ENCODE results near the gene MYOF. TPM values are rescaled to one million over a fixed set of nuclear protein-coding genes. Genes with fewer than 3 reads are reported as not detected.

MYOF gene
- total RNA-seq, 1 experiment from 2014 or later, result 376 TPM

GRCh38 chr10:93299606-93300287 is 182.4 kb downstream of the MYOF start:
- no peaks in the 10 kb centered on the region for H3K4me1 ChIP-seq (ENCODE audit: control insufficient read depth, insufficient read depth, low read length)
- no peak for TF ChIP-seq SIN3A (IDR thresholded peaks at IDR 0.05; ENCODE audit: borderline replicate concordance, insufficient read depth, low read depth, low read length)
- no peak for TF ChIP-seq POLR2AphosphoS5 (IDR thresholded peaks at IDR 0.05; ENCODE audit: low read depth, low read length)
- TF ChIP-seq, protein P1, sequence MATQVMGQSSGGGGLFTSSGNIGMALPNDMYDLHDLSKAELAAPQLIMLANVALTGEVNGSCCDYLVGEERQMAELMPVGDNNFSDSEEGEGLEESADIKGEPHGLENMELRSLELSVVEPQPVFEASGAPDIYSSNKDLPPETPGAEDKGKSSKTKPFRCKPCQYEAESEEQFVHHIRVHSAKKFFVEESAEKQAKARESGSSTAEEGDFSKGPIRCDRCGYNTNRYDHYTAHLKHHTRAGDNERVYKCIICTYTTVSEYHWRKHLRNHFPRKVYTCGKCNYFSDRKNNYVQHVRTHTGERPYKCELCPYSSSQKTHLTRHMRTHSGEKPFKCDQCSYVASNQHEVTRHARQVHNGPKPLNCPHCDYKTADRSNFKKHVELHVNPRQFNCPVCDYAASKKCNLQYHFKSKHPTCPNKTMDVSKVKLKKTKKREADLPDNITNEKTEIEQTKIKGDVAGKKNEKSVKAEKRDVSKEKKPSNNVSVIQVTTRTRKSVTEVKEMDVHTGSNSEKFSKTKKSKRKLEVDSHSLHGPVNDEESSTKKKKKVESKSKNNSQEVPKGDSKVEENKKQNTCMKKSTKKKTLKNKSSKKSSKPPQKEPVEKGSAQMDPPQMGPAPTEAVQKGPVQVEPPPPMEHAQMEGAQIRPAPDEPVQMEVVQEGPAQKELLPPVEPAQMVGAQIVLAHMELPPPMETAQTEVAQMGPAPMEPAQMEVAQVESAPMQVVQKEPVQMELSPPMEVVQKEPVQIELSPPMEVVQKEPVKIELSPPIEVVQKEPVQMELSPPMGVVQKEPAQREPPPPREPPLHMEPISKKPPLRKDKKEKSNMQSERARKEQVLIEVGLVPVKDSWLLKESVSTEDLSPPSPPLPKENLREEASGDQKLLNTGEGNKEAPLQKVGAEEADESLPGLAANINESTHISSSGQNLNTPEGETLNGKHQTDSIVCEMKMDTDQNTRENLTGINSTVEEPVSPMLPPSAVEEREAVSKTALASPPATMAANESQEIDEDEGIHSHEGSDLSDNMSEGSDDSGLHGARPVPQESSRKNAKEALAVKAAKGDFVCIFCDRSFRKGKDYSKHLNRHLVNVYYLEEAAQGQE (IDR thresholded peaks at IDR 0.05; ENCODE audit: insufficient read depth in 1 of 2, low read depth in 2 of 2, low read length in 1 of 2), result no peak
- no peak for TF ChIP-seq TCF7L2 (IDR thresholded peaks at IDR 0.05; ENCODE audit: low read depth, low read length)
- H3K27me3 ChIP-seq (ENCODE audit: control insufficient read depth, insufficient read depth, low read length), result no peaks in the 10 kb centered on the region
- CTCF ChIA-PET, result no interaction called here
- ATAC-seq (no peak), DNase-seq (ENCODE audit: low read depth, low spot score) (no peak)
- in situ Hi-C loops (cut with HindIII; ENCODE audit: low pct_unique_long_range_greater_than_20kb, low sequenced_read_pairs) (no loop called here), intact Hi-C loops (cut with micrococcal nuclease; ENCODE audit: unreplicated experiment) (no loop called here)
- no peak overlapping the region for H3K27ac ChIP-seq (ENCODE audit: low read length)
- no peaks in the 10 kb centered on the region for H3K9me3 ChIP-seq (ENCODE audit: control insufficient read depth, insufficient read depth, low read depth, low read length)
- H3K4me3 ChIP-seq (ENCODE audit: low read depth in 2 of 2, low read length in 2 of 2), result no peak overlapping the region
- BruUV-seq (replicated peaks), result no TSS peak
- POLR2A ChIA-PET, result no interaction called here
- H3K36me3 ChIP-seq (ENCODE audit: control insufficient read depth, insufficient read depth, low read length), result no peaks in the 10 kb centered on the region

DNA sequence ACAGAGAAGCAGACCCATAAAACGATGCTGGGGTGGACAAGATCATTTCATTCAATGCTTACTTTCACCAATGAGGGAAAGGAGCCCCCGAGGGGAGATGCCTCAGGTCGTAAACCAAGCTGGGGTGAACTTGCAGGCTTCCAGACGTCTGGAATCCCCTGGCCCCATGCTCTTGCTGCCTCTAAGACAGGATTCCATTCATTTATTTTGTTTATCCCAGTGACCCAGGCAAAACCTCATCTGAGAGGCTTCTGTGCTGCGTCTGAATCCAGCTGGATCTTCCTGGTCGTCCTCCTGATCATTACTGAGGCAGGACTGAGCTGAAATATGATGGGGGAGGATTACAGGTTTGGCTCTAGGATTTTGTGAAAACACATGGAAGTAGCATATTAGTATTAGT is 182.9 kb downstream of the MYOF start:
- CTCF ChIA-PET, result no interaction called here
- H3K9me3 ChIP-seq (ENCODE audit: control insufficient read depth, insufficient read depth, low read depth, low read length), result no peaks in the 10 kb centered on the region
- no peaks in the 10 kb centered on the region for H3K27me3 ChIP-seq (ENCODE audit: control insufficient read depth, insufficient read depth, low read length)
- POLR2A ChIA-PET, result no interaction called here
- TF ChIP-seq CTCF (IDR thresholded peaks at IDR 0.05) (no peak), POLR2AphosphoS5 (IDR thresholded peaks at IDR 0.05; ENCODE audit: low read depth, low read length) (no peak), TCF7L2 (IDR thresholded peaks at IDR 0.05; ENCODE audit: low read depth, low read length) (no peak), SIN3A (IDR thresholded peaks at IDR 0.05; ENCODE audit: borderline replicate concordance, insufficient read depth, low read depth, low read length) (no peak)
- TF ChIP-seq, protein P1 (IDR thresholded peaks at IDR 0.05; ENCODE audit: insufficient read depth in 1 of 2, low read depth in 2 of 2, low read length in 1 of 2), result no peak
- H3K36me3 ChIP-seq (ENCODE audit: control insufficient read depth, insufficient read depth, low read length), result no peaks in the 10 kb centered on the region
- no peak for ATAC-seq
- no peaks in the 10 kb centered on the region for H3K4me1 ChIP-seq (ENCODE audit: control insufficient read depth, insufficient read depth, low read length)
- no peak overlapping the region for H3K4me3 ChIP-seq (ENCODE audit: low read depth in 2 of 2, low read length in 2 of 2)
- DNase-seq (ENCODE audit: low read depth, low spot score), result no peak
- intact Hi-C loops (cut with micrococcal nuclease; ENCODE audit: unreplicated experiment) (no loop called here), in situ Hi-C loops (cut with HindIII; ENCODE audit: low pct_unique_long_range_greater_than_20kb, low sequenced_read_pairs) (no loop called here)
- no peak overlapping the region for H3K27ac ChIP-seq (ENCODE audit: low read length)
- BruUV-seq (replicated peaks), result no TSS peak
